HepG2 (cell line): Measurements from ENCODE around the gene BBLN. TPM values are rescaled to one million over a fixed set of nuclear protein-coding genes. Genes with fewer than 3 reads are reported as not detected.

Experiments
- CHD2 ChIP-seq: IDR thresholded peaks from 2 replicates; pipeline ENCODE4 v1.6.1; 2011; ENCODE audit warnings: low read depth, low read length, improper control_type of control experiment
- EEA1 ChIP-seq: sonication (generic); formaldehyde crosslinking; IDR thresholded peaks from 2 replicates; pipeline ENCODE4 v1.5.1; 2020; ENCODE audit warnings: mild to moderate bottlenecking, missing genetic modification reagents, borderline replicate concordance
- IRF2 ChIP-seq: IDR thresholded peaks from 2 replicates; pipeline ENCODE4 v1.6.1; 2018; ENCODE audit warnings: missing genetic modification reagents, missing compliant biosample characterization
- NFATC3 ChIP-seq: sonication (generic); formaldehyde crosslinking; IDR thresholded peaks from 2 replicates; pipeline ENCODE4 v1.5.1; 2020; ENCODE audit warnings: mild to moderate bottlenecking, missing genetic modification reagents
- PHF21A ChIP-seq: sonication (generic); formaldehyde crosslinking; IDR thresholded peaks from 2 replicates; pipeline ENCODE4 v1.5.0; 2020; ENCODE audit warnings: mild to moderate bottlenecking, missing genetic modification reagents
- POLR2A ChIP-seq, 2 experiments: IDR thresholded peaks; 2 replicates each; pipeline ENCODE4 v1.6.1; 2011; ENCODE audit warnings: low read depth in 2 of 2, low read length in 2 of 2, mild to moderate bottlenecking in 1 of 2, moderate library complexity in 1 of 2; ENCODE audit not compliant: insufficient read depth in 1 of 2
- RBFOX2 ChIP-seq: fragments of 200-400 bp; formaldehyde crosslinking; IDR thresholded peaks from 2 replicates; pipeline ENCODE4 v1.6.1; 2017; ENCODE audit warnings: low read depth, mild to moderate bottlenecking, low read length
- SKIL ChIP-seq: sonication (generic); formaldehyde crosslinking; IDR thresholded peaks from 2 replicates; pipeline ENCODE4 v1.8.0; 2022; ENCODE audit warnings: missing genetic modification reagents, mild to moderate bottlenecking, moderate library complexity, borderline replicate concordance
- SP2 ChIP-seq: sonication (generic); formaldehyde crosslinking; IDR thresholded peaks from 2 replicates; pipeline ENCODE4 v1.5.1; 2020; ENCODE audit warnings: mild to moderate bottlenecking, missing genetic modification reagents
- STAT6 ChIP-seq: sonication (generic); formaldehyde crosslinking; IDR thresholded peaks from 2 replicates; pipeline ENCODE4 v1.4.0; 2020; ENCODE audit warnings: missing genetic modification reagents, mild to moderate bottlenecking, borderline replicate concordance
- ZFP62 ChIP-seq: sonication (generic); formaldehyde crosslinking; IDR thresholded peaks from 2 replicates; pipeline ENCODE4 v1.4.0; 2020; ENCODE audit warnings: missing genetic modification reagents
- ZNF20 ChIP-seq: sonication (generic); formaldehyde crosslinking; IDR thresholded peaks from 2 replicates; pipeline ENCODE4 v1.4.0; 2020; ENCODE audit warnings: mild to moderate bottlenecking, moderate library complexity, missing genetic modification reagents
- ZNF280D ChIP-seq: sonication (generic); formaldehyde crosslinking; IDR thresholded peaks from 2 replicates; pipeline ENCODE4 v1.5.1; 2020; ENCODE audit warnings: mild to moderate bottlenecking, missing genetic modification reagents
- ZNF350 ChIP-seq: sonication (generic); formaldehyde crosslinking; IDR thresholded peaks from 2 replicates; pipeline ENCODE4 v1.4.0; 2020; ENCODE audit warnings: mild to moderate bottlenecking, low read depth, missing genetic modification reagents, borderline replicate concordance
- ZNF362 ChIP-seq: sonication (generic); formaldehyde crosslinking; IDR thresholded peaks from 2 replicates; pipeline ENCODE4 v1.4.0; 2020; ENCODE audit warnings: missing genetic modification reagents, mild to moderate bottlenecking, borderline replicate concordance
- ZNF501 ChIP-seq: sonication (generic); formaldehyde crosslinking; IDR thresholded peaks from 2 replicates; pipeline ENCODE4 v1.5.1; 2020; ENCODE audit warnings: mild to moderate bottlenecking, moderate library complexity, missing genetic modification reagents
- ZNF543 ChIP-seq: sonication (generic); formaldehyde crosslinking; IDR thresholded peaks from 2 replicates; pipeline ENCODE4 v1.4.0; 2020; ENCODE audit warnings: mild to moderate bottlenecking, missing genetic modification reagents
- ZNF557 ChIP-seq: sonication (generic); formaldehyde crosslinking; IDR thresholded peaks from 2 replicates; pipeline ENCODE4 v1.4.0; 2020; ENCODE audit warnings: missing genetic modification reagents
- ZNF607 ChIP-seq: sonication (generic); formaldehyde crosslinking; IDR thresholded peaks from 2 replicates; pipeline ENCODE4 v1.5.1; 2020; ENCODE audit warnings: missing genetic modification reagents, mild to moderate bottlenecking, borderline replicate concordance
- polyA plus RNA-seq, 8 experiments: library from polyadenylated mRNA; depleted of rRNA in 3 of 8; stranded (reverse) in 7 of 8; unstranded in 1 of 8; fragments of >200 nt; fragmentation: Illumina TruSeq in 4 of 8; extraction: Trizol in 4 of 8; gene quantifications; 2 replicates each; pipeline versions ENCODE4 v1.2.1 to v1.2.3, GENCODE V29; 2011 to 2016; ENCODE audit warnings: low read depth in 4 of 8, missing spikeins in 1 of 8, mixed read lengths in 1 of 8; ENCODE audit not compliant: insufficient read depth in 1 of 8
- total RNA-seq, 5 experiments: library from RNA; depleted of rRNA; stranded (reverse); fragments of >200 nt; fragmentation: Illumina TruSeq; extraction: Trizol; gene quantifications; 2 replicates each; pipeline ENCODE4 v1.2.3, GENCODE V29; 2016; ENCODE audit warnings: low read depth in 1 of 5
- TF ChIP-seq, protein P1 (sequence below): IDR thresholded peaks from 2 replicates; pipeline ENCODE4 v1.6.1; 2016; ENCODE audit warnings: mild to moderate bottlenecking, missing biosample characterization, missing genetic modification reagents
- TF ChIP-seq, protein P2 (sequence below): sonication (generic); formaldehyde crosslinking; IDR thresholded peaks from 2 replicates; pipeline ENCODE4 v1.8.0; 2022; ENCODE audit warnings: mild to moderate bottlenecking, missing genetic modification reagents, moderate library complexity

Gene BBLN
- total and polyA plus RNA-seq, 2 of the 13 experiments (the other 11 are each of a cell fraction or from before 2014, with no cell fraction given), result 27.6 to 33.1 TPM

- peak; percentile 91 for TF ChIP-seq RBFOX2
- peak in 1 of 2 experiments; percentile 60; a peak in 3 of 4 replicates for TF ChIP-seq POLR2A (IDR thresholded peaks at IDR 0.05; ENCODE audit: insufficient read depth in 1 of 2, low read depth in 2 of 2, low read length in 2 of 2)
- TF ChIP-seq ZNF543, result no peak
- TF ChIP-seq, protein P1, sequence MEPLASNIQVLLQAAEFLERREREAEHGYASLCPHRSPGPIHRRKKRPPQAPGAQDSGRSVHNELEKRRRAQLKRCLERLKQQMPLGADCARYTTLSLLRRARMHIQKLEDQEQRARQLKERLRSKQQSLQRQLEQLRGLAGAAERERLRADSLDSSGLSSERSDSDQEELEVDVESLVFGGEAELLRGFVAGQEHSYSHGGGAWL (CRISPR knock-in tag), result no peak
- no peak; the same call in 1 of the 2 replicates for TF ChIP-seq IRF2 (CRISPR knock-in tag)
- peak; percentile 26; the same call in 1 of the 2 replicates for TF ChIP-seq ZNF350 (CRISPR knock-in tag)
- TF ChIP-seq PHF21A, result no peak
- no peak for TF ChIP-seq ZFP62
- no peak for TF ChIP-seq SKIL (CRISPR knock-in tag)
- TF ChIP-seq ZNF557 (CRISPR knock-in tag), result no peak
- no peak for TF ChIP-seq STAT6 (CRISPR knock-in tag)
- no peak for TF ChIP-seq NFATC3 (CRISPR knock-in tag)
- TF ChIP-seq, protein P2, sequence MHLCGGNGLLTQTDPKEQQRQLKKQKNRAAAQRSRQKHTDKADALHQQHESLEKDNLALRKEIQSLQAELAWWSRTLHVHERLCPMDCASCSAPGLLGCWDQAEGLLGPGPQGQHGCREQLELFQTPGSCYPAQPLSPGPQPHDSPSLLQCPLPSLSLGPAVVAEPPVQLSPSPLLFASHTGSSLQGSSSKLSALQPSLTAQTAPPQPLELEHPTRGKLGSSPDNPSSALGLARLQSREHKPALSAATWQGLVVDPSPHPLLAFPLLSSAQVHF (CRISPR knock-in tag), result no peak
- no peak for TF ChIP-seq ZNF280D (CRISPR knock-in tag)
- TF ChIP-seq SP2 (CRISPR knock-in tag), result no peak
- TF ChIP-seq ZNF20 (CRISPR knock-in tag), result no peak
- TF ChIP-seq ZNF607 (CRISPR knock-in tag), result no peak
- TF ChIP-seq EEA1 (CRISPR knock-in tag), result no peak
- no peak for TF ChIP-seq CHD2
- TF ChIP-seq ZNF501 (CRISPR knock-in tag), result no peak
- TF ChIP-seq ZNF362 (CRISPR knock-in tag), result peak; percentile 27; the same call in 1 of the 2 replicates
Measured at GRCh38 chr9:128127568-128127989, 32.5 kb upstream of the BBLN start, which contains the start of gene PTGES2 (continued).
